ENCODE data around the gene TRMT6. TPM values are rescaled to one million over a fixed set of nuclear protein-coding genes. Genes with fewer than 3 reads are reported as not detected.

Gene TRMT6
- total RNA-seq, result 5.0 and 9.0 TPM in 2 replicates

GRCh38 chr20:5950271-5951031 lies at the start of gene TRMT6, which contains the start of gene MCM8:
TRMT6 (minus strand) TSS chr20:5950533; CDS start chr20:5950405, 128 bp downstream.
MCM8 (plus strand) TSS chr20:5950652; CDS start chr20:5952016, 1,364 bp downstream.

Other genes with a start within 250 kb of the TRMT6 start
- gene SHLD1, start 200.1 kb downstream of the TRMT6 start, total RNA-seq, result 0.99 and 1.0 TPM in 2 replicates
- gene CHGB, start 39.0 kb downstream of the TRMT6 start, total RNA-seq, result under 0.01 and 0.59 TPM in 2 replicates
- gene MCM8, start 119 bp upstream of the TRMT6 start, total RNA-seq, result 4.4 and 5.3 TPM in 2 replicates
- gene CRLS1, start 55.6 kb upstream of the TRMT6 start, total RNA-seq, result 37.8 and 43.1 TPM in 2 replicates
- 0.07 TPM in 1 of 2 replicates, not detected in the other for gene LRRN4, start 103.5 kb upstream of the TRMT6 start, total RNA-seq
- gene FERMT1, start 172.5 kb upstream of the TRMT6 start, total RNA-seq, result 2.0 and 6.4 TPM in 2 replicates